HG02938 (cell line): ENCODE data around the gene ZMYM4.

Experiments used
- ATAC-seq: cut with Tn5 transposase; IDR thresholded peaks from one replicate; pipeline ENCODE4 v1.9.1; 2021; ENCODE audit warnings: mild to moderate bottlenecking, moderate library complexity; ENCODE audit not compliant: unreplicated experiment

ZMYM4 gene

DNA sequence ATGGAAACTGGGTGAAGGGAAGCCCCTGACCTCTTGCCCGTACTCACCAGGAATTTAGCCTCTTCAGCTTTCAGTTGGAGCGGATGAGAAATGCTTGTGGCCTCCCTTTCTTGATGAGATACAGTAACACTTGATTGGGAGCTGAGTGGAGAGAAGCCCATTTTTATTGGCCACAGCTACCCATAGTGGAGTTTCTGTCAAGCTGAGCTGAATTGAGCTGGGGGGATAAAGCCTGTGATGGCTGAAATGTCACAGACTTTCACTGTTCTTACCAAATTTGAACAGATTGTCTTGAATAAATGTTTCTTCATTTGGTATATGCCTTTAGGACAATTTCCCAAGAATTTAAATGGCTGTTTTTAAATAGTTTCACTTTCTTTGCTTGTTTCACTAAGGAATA is 125.9 kb downstream of the ZMYM4 start:
- ATAC-seq: no peak

GRCh38 chr1:35398739-35399138 is 130.2 kb downstream of the ZMYM4 start:
- no peak for ATAC-seq

GRCh38 chr1:35401049-35401448 is 132.5 kb downstream of the ZMYM4 start:
- no peak for ATAC-seq

DNA sequence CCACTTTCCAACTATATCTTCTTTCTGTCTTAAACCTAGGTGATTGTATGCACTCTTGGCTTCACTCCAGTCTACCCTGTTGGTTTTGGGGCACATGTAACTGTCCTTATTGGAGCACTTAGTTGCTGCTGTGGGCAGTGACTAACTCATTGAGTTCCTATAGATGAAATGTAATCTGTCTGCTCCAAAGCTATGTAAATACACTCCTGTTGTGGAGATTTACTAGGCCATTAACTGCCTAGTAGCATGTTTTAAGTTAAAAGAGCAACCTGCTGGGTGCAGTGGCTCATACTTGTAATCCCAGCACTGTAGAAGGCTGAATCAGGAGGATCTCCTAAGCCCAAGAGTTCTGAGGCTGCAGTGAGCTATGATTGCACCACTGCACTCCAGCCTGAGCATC is 137.6 kb downstream of the ZMYM4 start:
- ATAC-seq: no peak

DNA sequence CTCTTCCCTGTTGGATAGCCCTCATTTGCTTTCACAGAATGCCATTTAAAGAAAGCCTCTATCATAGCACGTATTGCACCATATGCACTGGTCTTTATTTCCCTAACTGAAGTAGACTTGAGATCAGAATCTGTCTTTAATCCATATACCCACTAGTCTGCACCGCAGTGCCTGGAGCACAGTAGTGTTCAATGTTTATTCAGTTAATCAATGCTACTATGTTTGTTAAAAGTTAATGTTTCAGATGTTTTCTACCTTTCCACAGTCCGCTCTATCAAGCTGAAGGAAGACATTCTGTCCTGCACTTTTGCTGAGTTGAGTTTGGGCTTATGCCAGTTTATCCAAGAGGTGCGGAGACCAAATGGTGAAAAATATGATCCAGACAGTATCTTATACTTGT is 139.2 kb downstream of the ZMYM4 start:
- ATAC-seq: no peak

- ATAC-seq: no peak
Measured at GRCh38 chr1:35408925-35409324, 140.4 kb downstream of the ZMYM4 start.

DNA sequence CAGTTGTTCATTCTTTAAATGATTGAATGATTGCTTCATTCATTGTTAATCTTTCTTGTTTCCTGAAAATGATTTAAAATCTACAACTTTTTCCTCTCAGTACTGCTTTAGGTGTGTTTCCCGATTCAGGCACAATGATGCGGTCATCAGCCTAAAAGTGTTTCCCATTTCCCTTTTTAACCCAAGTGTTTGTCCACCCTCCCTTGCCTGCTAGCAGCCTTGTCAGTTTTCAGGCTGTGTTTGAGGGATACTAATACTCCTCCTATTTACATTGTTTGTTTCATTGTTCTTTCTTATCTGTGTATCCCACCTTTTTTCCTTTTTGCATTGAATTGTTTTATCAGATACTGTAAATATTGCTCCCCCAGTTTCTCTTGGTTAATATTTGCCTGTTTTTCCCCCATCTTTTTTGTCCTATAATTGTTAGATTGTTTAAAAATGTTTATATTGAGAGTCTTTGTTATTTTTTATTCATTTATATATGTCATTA is 157.6 kb downstream of the ZMYM4 start:
- ATAC-seq: no peak

- ATAC-seq: no peak
Measured at GRCh38 chr1:35428360-35428759, 159.9 kb downstream of the ZMYM4 start.

DNA sequence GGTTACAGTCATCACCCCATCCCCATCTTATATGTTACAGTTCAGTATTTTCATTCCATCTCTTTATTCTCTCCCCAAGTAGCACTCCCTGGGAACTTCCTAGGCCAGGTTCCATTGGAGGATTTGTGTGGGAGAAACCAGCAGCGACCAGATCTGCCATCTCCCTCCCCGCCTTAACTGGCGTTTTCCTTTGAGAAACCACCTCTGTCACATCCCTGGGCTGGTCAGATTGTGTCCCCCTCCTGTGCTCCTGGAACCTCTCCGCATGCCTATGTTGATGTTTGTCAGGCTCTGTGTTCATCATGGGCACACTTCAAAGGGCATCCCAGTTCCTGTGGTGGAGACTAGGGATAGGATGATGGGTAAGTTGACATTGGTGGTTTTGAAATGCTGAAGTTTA is 162.3 kb downstream of the ZMYM4 start:
- ATAC-seq: no peak

- ATAC-seq: no peak
Measured at GRCh38 chr1:35431173-35431599, 162.7 kb downstream of the ZMYM4 start.

DNA sequence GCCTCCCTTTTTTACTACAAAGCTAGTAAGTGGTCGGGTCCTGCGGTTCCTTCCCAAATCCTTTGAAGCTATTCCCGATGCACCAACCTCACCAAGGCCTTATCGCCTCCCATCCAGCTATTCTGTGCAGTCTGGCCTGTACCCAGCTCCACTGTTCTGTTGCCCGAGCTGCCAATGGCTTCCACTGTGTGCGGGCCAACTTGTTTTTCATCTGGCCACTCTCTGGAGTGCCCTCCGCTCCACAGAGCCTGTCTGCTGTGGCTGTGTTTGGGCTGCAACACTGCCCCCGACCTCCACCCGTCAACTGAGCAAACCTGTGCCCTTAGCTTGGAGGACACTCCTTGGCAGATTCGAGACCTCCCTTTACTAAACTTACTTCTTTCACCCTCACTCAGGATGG is 163.7 kb downstream of the ZMYM4 start:
- no peak for ATAC-seq

DNA sequence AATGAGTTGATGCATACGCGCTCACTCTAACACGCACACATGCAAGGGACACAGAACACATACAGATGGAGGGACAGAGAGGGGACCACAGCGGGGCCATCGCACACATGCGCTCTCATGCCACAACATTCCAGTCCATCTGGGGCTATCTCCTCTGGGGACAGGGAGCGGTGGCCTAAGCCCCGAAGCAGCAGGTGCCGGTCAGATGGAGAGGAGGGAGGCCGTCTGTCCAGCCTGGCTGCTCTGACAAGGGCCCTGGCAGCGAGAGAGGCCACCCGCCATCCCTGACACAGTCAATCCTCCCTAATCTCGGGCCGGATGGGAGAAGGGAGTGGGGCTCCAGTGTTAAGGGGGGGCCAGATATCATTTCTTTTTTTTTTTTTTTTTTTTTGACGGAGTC is 165.2 kb downstream of the ZMYM4 start:
- no peak for ATAC-seq

DNA sequence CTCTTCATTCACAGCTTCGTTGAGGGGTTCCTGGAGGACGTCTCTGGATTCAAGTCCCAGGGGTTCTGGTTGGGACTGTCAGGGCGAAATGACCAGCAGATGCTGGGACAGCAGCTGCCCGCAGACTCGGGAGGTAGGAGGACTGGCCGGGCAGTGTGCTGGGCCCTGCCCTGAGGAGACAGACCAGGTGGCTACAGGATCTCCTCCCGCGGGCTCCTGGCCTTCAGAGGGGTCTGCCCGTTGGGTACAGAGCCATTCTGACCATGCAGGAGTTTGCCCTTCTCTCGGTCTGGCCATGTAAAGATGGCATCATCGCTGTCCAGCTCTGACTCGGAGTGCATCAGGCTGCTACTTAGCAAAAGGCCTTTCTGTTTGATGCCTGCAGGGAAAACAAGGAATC is 166.2 kb downstream of the ZMYM4 start:
- ATAC-seq: no peak

DNA sequence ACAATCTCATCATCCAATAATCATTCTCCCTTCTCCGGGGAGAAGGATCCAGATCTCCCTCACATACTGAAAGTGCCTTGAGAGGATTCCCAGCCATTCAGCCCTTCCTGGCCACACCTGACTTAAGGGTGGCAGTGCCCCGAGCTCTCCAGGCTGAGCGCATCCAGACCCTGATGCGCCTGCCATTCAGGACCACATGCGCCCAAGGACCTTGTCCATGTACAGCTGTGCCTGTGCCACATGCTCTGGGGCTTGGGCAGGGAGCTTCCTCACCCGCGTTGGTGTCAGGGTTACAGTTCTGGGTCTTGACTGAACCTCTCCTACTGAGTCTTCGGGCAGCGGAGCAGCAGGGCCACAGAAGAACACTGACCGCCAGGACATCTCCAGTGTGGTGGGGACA is 167.6 kb downstream of the ZMYM4 start:
- no peak for ATAC-seq

GRCh38 chr1:35437200-35437599 is 168.7 kb downstream of the ZMYM4 start:
- no peak for ATAC-seq

GRCh38 chr1:35439626-35440025 is 171.1 kb downstream of the ZMYM4 start:
- ATAC-seq: no peak

DNA sequence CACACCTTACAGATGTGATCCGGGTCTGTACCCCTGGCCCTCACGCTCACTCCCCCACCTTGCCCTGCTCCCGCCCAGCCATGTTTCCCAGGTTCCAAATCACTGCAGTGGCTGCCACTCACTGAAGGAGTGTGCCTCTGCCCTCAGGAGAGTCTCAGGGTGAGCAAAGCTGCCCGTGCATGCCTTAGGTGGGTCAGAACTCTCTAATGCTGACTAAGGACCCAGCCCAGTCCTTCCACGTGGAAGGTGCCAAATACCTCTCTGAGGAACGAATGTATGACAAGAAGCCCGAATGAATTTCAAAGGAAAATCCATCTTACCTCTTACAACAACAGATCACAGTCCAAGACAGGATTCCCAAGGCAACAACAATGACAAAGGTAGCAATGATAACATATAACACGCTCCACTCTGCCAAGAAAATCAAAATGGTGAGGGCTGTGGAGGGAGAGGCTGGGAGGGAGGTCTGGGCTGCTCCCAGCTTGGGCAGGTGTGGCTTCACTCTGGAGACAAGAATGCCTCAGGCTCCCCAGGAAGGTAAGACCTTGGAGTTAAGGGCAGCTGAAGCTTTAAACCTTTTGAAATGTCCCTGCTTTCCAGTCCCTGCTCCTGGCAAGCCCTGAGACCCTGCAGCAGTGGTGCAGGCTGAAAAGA is 173.5 kb downstream of the ZMYM4 start:
- no peak for ATAC-seq

DNA sequence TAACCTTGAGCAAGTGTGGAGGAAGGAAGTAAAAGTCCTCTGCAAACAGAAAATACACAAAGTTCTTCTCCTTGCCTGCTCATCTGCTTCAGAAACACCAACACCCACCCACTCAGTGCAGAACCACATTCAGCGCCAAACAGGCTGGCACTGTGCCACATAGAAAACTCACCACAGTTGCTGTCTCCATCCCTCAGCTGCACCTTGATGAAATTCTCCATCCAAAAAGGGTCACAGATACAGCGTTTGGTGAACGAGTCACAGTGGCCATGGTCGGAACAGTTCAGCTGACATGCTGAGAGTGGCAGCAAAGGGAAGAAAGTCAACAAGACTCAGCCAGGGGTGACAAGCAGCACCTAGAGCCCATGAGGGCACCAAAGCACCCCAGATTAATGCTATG is 174.2 kb downstream of the ZMYM4 start:
- ATAC-seq: no peak

- ATAC-seq: no peak
Measured at GRCh38 chr1:35443768-35444518, 175.4 kb downstream of the ZMYM4 start.

DNA sequence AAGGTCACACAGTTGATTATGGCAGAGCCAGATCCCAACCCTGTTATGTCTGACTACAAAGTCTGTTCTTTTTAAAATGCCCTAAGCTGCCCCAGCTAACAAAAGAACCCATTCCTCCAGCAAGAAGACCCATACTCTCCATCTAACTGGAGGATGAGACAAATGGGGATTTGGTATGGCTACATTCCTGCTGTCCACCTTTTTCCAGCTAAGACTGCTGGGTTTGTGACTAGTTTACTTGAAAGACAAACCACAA is 175.9 kb downstream of the ZMYM4 start:
- ATAC-seq: no peak

DNA sequence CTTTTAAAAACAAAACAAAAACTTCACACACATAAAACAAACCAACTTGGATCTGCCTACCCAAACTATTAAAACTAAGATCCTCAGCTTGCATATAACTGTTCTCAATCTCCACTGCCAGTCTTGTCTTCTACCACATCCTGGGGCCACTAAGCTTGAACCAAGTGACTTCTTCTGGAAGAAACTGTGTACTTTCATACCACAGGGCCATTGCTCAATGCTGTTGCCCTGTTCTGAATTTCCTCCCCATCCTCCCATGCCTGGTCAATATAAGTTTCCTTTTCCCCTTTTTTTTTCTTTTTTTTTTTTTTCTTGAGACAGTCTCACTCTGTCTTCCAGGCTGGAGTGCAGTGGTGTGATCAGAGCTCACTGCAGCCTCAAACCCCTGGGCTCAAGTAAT is 178.8 kb downstream of the ZMYM4 start:
- ATAC-seq: no peak

GRCh38 chr1:35448344-35448801 is 179.9 kb downstream of the ZMYM4 start:
- ATAC-seq: no peak
